Activated CD4-positive, alpha-beta T cell treated with anti-CD3 and anti-CD28 coated beads for 4 hours (primary cell): ENCODE data around the gene CRACDL.

Source experiments
- DNase-seq, 2 donors: peaks; one replicate each; pipeline ENCODE4 v3.0.0-alpha.2; 2020

Gene CRACDL

DNA sequence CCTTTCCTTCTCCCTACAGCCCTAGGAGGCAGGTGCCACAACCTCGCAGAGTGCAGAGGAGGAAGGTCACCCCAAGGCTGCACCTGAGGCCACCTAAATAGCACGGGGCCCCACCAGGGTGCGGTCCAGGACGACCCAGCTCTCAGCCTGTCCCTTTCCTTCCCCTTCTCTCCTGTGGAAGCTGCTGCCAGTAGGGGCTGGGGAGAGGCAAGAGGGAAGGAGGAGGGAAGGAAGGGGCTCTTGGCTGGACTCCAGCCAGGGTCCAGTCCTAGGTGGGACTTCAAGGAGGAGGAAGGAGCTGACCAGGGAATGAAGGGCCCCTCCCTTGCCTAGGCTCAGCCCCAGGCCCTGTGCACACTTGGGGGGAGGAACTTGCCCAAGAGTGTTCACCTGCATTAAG is 11.1 kb downstream of the CRACDL start:
- no peak for DNase-seq

DNA sequence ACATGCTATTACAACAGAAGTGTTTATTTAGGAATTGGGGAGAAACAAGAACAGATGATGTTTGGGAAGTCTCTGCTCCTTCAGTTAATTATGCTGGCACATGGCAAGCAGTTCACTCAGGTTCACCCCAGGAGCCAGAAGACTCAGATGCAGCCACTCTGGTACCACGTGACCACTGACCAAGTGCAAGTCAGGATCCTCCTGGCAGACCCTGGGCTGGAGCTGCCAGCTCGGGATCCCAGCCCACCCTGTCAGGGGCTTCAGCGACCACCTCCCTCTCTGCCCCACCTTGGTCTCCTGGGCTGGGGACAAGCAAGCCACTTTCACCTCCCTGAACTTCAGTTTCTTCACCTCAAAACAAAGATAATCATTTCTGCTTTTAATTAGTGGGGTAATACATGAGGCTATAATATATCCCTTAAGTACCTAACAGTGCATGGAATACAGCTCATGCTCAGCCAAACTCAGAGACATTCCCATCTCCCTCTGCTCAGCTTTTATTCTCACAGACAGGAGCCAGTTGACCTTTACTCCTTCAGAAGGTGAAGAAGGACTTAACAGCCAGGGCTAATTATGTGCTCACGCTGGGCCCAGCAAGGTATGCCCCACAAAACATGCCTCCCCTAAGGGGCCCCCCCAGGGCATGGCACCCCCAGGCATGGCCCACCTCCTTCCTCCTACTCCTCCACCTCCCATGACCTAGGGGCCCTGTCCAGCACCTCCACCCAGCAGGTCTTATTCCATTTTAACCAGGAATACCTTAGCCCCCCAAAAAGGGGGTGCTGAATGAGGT is 11.8 kb downstream of the CRACDL start:
- DNase-seq, result no peak

- no peak for DNase-seq
Observed at GRCh38 chr2:98923244-98923940, 12.6 kb downstream of the CRACDL start.

- DNase-seq, result no peak
Observed at GRCh38 chr2:98921062-98921461, 15.0 kb downstream of the CRACDL start.

DNA sequence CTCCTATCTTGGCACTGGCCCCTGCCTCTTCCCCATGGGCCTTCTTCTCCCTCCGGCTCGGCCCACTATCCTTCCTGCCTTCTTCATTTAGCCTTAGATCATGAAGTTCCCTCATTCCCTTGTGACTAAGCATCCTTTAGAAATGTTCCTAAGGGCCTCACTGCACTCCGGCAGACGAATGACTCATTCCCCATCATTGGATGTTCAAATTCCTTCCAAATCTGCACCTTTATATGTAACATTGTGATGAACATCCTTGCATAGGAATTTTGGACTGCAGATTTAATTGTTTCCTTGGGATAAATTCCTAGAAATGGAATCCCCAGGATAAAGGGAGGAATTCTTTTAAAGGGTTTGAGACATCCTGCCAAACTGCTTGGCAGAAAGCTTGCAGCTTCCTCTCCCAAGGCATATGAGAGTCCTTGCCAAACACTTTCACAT is 19.0 kb downstream of the CRACDL start:
- no peak for DNase-seq

GRCh38 chr2:98915751-98916358 is 20.2 kb downstream of the CRACDL start:
- DNase-seq, result no peak

GRCh38 chr2:98914713-98915580 is 21.1 kb downstream of the CRACDL start:
- no peak for DNase-seq

GRCh38 chr2:98913916-98914712 is 21.9 kb downstream of the CRACDL start:
- DNase-seq, result no peak

GRCh38 chr2:98912957-98913915 is 22.8 kb downstream of the CRACDL start:
- no peak for DNase-seq

DNA sequence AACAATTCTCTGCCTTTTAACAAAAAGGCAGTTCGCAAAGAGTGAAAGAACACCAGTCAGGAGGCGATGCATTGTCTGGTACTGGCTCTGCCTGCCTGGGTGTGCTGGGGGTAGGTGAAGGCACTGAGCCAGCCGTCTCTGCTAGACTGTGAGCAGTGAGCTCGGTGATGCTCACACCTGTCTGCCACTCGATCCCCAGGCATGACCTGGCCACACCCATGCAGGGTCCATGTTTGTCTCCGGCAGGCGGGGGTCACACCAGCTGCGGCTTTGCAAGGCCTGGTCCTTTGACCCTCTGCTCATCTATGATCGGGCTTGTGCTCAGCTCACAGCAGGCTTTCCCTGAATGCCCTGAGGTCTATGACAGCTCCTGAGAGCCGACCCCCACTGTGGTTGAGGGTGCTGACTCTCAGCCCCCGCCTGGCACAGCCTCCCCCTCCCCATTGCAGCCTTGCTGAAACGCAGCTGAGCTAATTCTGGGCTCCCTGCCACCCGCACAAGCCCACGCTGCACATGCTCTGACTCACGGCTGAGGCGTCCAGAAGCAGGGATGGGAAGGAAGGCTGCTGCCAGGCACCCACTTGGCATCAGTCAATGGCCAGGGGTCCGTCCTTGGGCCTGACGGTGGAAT is 23.7 kb downstream of the CRACDL start:
- no peak for DNase-seq

GRCh38 chr2:98911376-98912154 is 24.5 kb downstream of the CRACDL start:
- DNase-seq, result no peak

DNA sequence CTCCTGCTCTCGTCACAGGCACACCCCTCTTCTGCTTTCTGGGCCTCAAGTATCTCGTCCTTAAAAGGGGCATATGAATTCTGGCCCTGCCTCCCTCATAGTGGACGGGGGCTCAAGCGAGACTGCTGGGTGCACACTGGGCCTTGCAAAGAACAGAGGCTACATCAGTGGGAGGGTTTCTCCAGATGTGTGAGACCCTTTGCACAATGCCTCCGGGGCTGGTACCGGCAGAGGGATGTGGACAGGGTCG is 25.0 kb downstream of the CRACDL start:
- DNase-seq, result no peak

GRCh38 chr2:98910349-98911125 is 25.5 kb downstream of the CRACDL start:
- no peak for DNase-seq

DNA sequence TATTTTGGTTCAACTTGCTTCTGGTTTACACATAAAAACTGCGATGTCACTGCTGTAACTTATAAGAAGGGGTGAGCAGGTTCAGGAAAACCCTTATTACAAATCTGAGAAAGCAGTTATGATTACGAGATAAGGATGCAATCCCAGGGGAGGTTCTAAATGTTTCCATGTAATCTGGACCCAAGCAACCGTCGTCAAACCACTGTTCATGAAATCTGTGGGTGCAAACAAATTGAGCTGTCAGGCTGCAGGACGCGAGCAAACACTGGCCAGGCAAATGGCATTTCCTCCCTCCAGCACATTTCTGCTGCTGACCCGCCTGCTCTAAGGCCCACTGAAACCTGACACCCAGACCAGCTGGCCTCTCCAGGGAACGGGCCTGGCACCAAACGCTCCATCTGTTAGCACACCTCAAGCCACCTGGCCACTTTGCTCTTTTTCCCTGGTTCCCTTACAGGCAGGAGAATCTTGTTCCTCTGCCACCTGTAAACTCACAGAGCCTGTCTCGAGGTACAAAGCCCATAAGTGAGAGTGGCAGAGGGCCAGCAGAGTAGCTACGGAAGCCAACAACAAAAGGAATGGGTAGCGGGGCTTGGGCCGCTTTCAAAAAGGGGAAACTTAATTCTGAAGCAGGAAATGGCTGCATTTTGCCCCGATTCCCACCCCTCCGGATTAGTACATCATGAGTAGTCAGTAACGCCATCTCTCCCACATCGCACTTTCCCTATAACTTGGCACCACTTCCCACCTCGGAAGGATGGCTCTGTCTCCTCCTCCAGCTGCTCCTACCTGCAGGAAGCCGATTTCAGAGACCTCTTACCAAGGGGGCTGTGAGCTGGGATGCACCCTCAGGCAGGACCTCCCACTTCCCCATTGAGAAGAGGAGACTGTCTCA is 26.5 kb downstream of the CRACDL start:
- no peak for DNase-seq

DNA sequence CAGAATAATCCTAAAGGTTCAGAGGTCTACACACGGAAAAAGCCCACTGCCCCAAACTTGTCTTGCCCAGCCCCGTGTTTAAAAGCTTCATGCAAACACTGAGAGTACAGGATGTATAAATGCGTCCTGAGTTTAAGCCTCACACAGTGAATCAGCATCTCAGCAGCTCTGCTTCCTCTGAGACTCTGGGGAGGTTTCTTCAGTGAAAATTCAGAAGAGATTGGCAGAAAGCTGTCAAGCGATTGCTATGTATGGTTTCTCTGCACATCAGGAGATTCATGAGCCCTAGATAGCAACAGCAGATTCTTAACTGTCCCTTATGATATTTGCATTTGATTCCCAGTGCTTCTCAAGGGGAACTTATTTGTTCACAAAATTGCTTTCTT is 27.1 kb downstream of the CRACDL start:
- DNase-seq, result no peak

- no peak for DNase-seq
Observed at GRCh38 chr2:98907966-98908905, 27.8 kb downstream of the CRACDL start.

DNA sequence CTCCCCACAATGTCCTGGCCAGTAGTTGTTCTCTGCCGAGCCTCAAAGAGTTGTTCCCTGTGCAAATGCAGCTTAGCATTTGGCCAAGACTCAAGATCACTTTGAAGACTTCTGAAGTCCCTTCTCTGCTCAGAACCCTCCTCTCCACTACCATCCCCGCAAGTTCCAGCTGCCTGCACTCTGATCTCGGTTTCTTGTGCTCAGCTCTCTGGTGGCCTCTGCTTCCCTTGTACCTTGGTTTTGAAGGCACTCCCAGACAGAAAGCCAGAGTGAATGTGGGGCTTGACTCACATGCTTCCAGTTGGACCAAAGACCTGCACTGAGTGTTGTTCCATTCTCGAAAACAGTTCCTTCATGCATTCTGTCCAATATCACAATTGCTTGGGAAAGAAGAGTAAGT is 28.6 kb downstream of the CRACDL start:
- no peak for DNase-seq
